GM12878 (cell line): ENCODE results near the gene ARHGAP45. TPM values are rescaled to one million over a fixed set of nuclear protein-coding genes. Genes with fewer than 3 reads are reported as not detected.

Experiments used
- ATAC-seq: fragments of 200-7000 bp; cut with Tn5 transposase; 3 replicates; pipeline ENCODE4 v1.9.1; 2020; ENCODE audit warnings: mild to moderate bottlenecking, moderate library complexity
- BruUV-seq: library from RNA; stranded (reverse); fragments of 400-500 nt; replicated peaks from 2 replicates; lab custom pipeline; 2021; lab: Mats Ljungman, UMichigan
- CTCF ChIA-PET: fragments of 300-600 bp; sonication (Branson Sonifier 250); formaldehyde crosslinking; extraction: SDS; loops from one replicate; lab custom pipeline; 2021; ENCODE audit warnings: inconsistent platforms; lab: Yijun Ruan, JAX
- POLR2A ChIA-PET: fragments of 350-600 bp; formaldehyde crosslinking; extraction: SDS; loops from one replicate; lab custom pipeline; 2021; ENCODE audit warnings: inconsistent platforms; lab: Charles Lee
- RAD21 ChIA-PET: fragments of 300-600 bp; sonication (Branson Sonifier 250); formaldehyde crosslinking; loops from one replicate; lab custom pipeline; 2023; ENCODE audit warnings: antibody characterized with exemption; ENCODE audit not compliant: unreplicated experiment; lab: Charles Lee
- SMC1A ChIA-PET: fragments of 300-600 bp; sonication (Branson Sonifier 250); formaldehyde crosslinking; loops from one replicate; lab custom pipeline; 2023; ENCODE audit not compliant: unreplicated experiment, uncharacterized antibody; lab: Charles Lee
- DNase-seq: peaks from one replicate; pipeline ENCODE4 v3.0.0-alpha.2; 2011; ENCODE audit warnings: low read depth, low spot score
- FAIRE-seq: peaks from 3 replicates; lab custom pipeline; 2011; peaks lifted over from hg19 to GRCh38; lab: Jason Lieb, UNC
- H2AFZ ChIP-seq: 2 replicates; pipeline ENCODE4 v1.6.0; 2011; ENCODE audit warnings: low read depth, low read length, control low read depth; ENCODE audit not compliant: control insufficient read depth
- H3K27ac ChIP-seq: 2 replicates; pipeline ENCODE4 v1.5.1; 2011; ENCODE audit warnings: control low read depth; ENCODE audit not compliant: control insufficient read depth, insufficient read depth
- H3K27me3 ChIP-seq, 2 experiments: replicated peaks in 1 of 2; 2 replicates each; pipeline versions ENCODE4 v1.6.0 to v1.6.1; 2011; ENCODE audit warnings: low read length in 1 of 2; ENCODE audit not compliant: control insufficient read depth in 2 of 2, insufficient read depth in 2 of 2
- H3K36me3 ChIP-seq, 2 experiments: 2 replicates each; pipeline ENCODE4 v1.5.1; 2011; ENCODE audit warnings: low read length in 1 of 2; ENCODE audit not compliant: control insufficient read depth in 2 of 2, insufficient read depth in 2 of 2
- H3K4me1 ChIP-seq: 2 replicates; pipeline ENCODE4 v1.6.1; 2011; ENCODE audit warnings: mild to moderate bottlenecking, low read length, moderate library complexity, mixed read lengths; ENCODE audit not compliant: control insufficient read depth, insufficient read depth
- H3K4me2 ChIP-seq: 2 replicates; pipeline ENCODE4 v1.6.0; 2011; ENCODE audit warnings: control low read depth; ENCODE audit not compliant: control insufficient read depth, insufficient read depth
- H3K4me3 ChIP-seq: fragments of 200-600 bp; sonication (generic); 2 replicates; pipeline ENCODE4 v1.5.1; 2016
- H3K79me2 ChIP-seq: 2 replicates; pipeline ENCODE4 v1.6.0; 2011; ENCODE audit warnings: low read length; ENCODE audit not compliant: control insufficient read depth, insufficient read depth
- H3K9ac ChIP-seq: 2 replicates; pipeline ENCODE4 v1.8.0; 2011; ENCODE audit warnings: low read length, control low read depth, mixed read lengths; ENCODE audit not compliant: control insufficient read depth, insufficient read depth
- H3K9me3 ChIP-seq: replicated peaks from 3 replicates; pipeline ENCODE4 v1.5.1; 2011; ENCODE audit warnings: mild to moderate bottlenecking, low read length; ENCODE audit not compliant: control insufficient read depth, insufficient read depth
- H4K20me1 ChIP-seq: 2 replicates; pipeline ENCODE4 v1.6.0; 2011; ENCODE audit not compliant: control insufficient read depth, insufficient read depth
- BMI1 ChIP-seq: fragments of 450-650 bp; IDR thresholded peaks from 2 replicates; pipeline ENCODE4 v1.6.1; 2016; ENCODE audit warnings: mild to moderate bottlenecking, moderate library complexity, borderline replicate concordance
- CREB1 ChIP-seq: IDR thresholded peaks from 2 replicates; pipeline ENCODE4 v1.6.1; 2012; ENCODE audit warnings: low read depth, mild to moderate bottlenecking, inconsistent platforms
- CTCF ChIP-seq, 3 experiments: IDR thresholded peaks in 2 of 3; conservative IDR thresholded peaks in 1 of 3; 2 replicates each; pipeline ENCODE4 v1.5.1; 2011; ENCODE audit warnings: low read depth in 3 of 3, low read length in 3 of 3, mild to moderate bottlenecking in 3 of 3, control low read depth in 2 of 3, moderate library complexity in 2 of 3, inconsistent platforms in 1 of 3, mixed read lengths in 1 of 3; ENCODE audit not compliant: control insufficient read depth in 2 of 3, insufficient read depth in 1 of 3; ENCODE audit errors: extremely low read depth in 1 of 3
- HDAC2 ChIP-seq: fragments of 200-600 bp; sonication (generic); IDR thresholded peaks from 2 replicates; pipeline ENCODE4 v1.6.1; 2017
- IKZF2 ChIP-seq, 2 experiments: fragments of 450-650 bp; IDR thresholded peaks; 2 replicates each; pipeline ENCODE4 v1.6.1; 2017; ENCODE audit warnings: mild to moderate bottlenecking in 2 of 2, moderate library complexity in 2 of 2
- IRF3 ChIP-seq: fragments of 450-650 bp; IDR thresholded peaks from 2 replicates; pipeline ENCODE4 v1.6.1; 2014; ENCODE audit warnings: mild to moderate bottlenecking
- JUNB ChIP-seq: IDR thresholded peaks from 2 replicates; pipeline ENCODE4 v1.6.1; 2016; ENCODE audit warnings: antibody characterized with exemption, mild to moderate bottlenecking
- RAD51 ChIP-seq: fragments of 450-650 bp; IDR thresholded peaks from 2 replicates; pipeline ENCODE4 v1.6.1; 2016; ENCODE audit warnings: moderate library complexity, mild to moderate bottlenecking, inconsistent platforms
- SMC3 ChIP-seq: IDR thresholded peaks from 2 replicates; pipeline ENCODE4 v1.6.1; 2011; ENCODE audit warnings: low read length, improper control_type of control experiment, borderline replicate concordance
- SUPT20H ChIP-seq: IDR thresholded peaks from 2 replicates; pipeline ENCODE4 v1.6.1; 2011; ENCODE audit warnings: low read depth, mild to moderate bottlenecking, low read length, moderate library complexity, borderline replicate concordance; ENCODE audit not compliant: control insufficient read depth
- ZNF217 ChIP-seq: fragments of 450-650 bp; IDR thresholded peaks from 2 replicates; pipeline ENCODE4 v1.6.1; 2017; ENCODE audit warnings: antibody characterized with exemption, mild to moderate bottlenecking
- ZZZ3 ChIP-seq: IDR thresholded peaks from 2 replicates; pipeline ENCODE4 v1.6.1; 2011; ENCODE audit warnings: low read depth; ENCODE audit not compliant: control insufficient read depth, insufficient read length
- WGBS: methylation state at CpG from one replicate; pipeline ENCODE4 v1.1.6; 2016; ENCODE audit warnings: low lambda C conversion rate; ENCODE audit not compliant: insufficient replicate concordance, insufficient coverage; ENCODE audit errors: missing lambda C conversion rate; 5-methylcytosine and 5-hydroxymethylcytosine counted together
- in situ Hi-C: fragments of 300-500 bp; cut with MboI; formaldehyde crosslinking; loops from 9 replicates; pipeline ENCODE4 v1.14.3; 2018; ENCODE audit warnings: mixed read lengths
- intact Hi-C: fragments of 100-400 bp; cut with micrococcal nuclease; formaldehyde crosslinking; loops from one replicate; pipeline ENCODE4 v1.14.2; 2022; ENCODE audit not compliant: unreplicated experiment
- polyA plus RNA-seq, 11 experiments: library from polyadenylated mRNA; depleted of rRNA in 4 of 11; unstranded in 6 of 11; stranded (reverse) in 5 of 11; fragments of >200 nt; fragmentation: Nextera tagmentation in 4 of 11; fragmentation: Illumina TruSeq in 1 of 11; extraction: Ambion mirVana in 4 of 11; extraction: Trizol in 1 of 11; gene quantifications; 1 replicate in 1 of 11; 2 replicates in 10 of 11; pipeline versions ENCODE4 v1.2.1 to v1.2.3, GENCODE V29; 2011 to 2016; ENCODE audit warnings: inconsistent platforms in 2 of 11, missing spikeins in 2 of 11, low read depth in 1 of 11
- total RNA-seq, 4 experiments: library from RNA; depleted of rRNA in 3 of 4; stranded (reverse); fragments of >200 nt in 3 of 4; fragmentation: Illumina TruSeq in 1 of 4; extraction: Trizol in 1 of 4; gene quantifications; 2 replicates each; pipeline versions ENCODE4 v1.2.1 to v1.2.3, GENCODE V29; 2013 to 2021

The ARHGAP45 gene
- total and polyA plus RNA-seq, 10 of the 15 experiments (the other 5 are each of a cell fraction or from before 2014, with no cell fraction given): 1.4 to 151 (median 59.9) TPM

GRCh38 chr19:1058112-1058511, 8.9 kb upstream of the ARHGAP45 start:
- WGBS: 68% methylated on average over 5 of the region's 5 CpGs

More at GRCh38 chr19:1058112-1058511, 8.9 kb upstream of the ARHGAP45 start:
- TF ChIP-seq ZNF217 (no peak), BMI1 (no peak), SUPT20H (no peak), IRF3 (no peak), JUNB (no peak), RAD51 (no peak), CTCF (IDR thresholded peaks at IDR 0.05 in 2 of 3, conservative IDR thresholded peaks at IDR 0.05 in 1 of 3; ENCODE audit: control insufficient read depth in 2 of 3, extremely low read depth in 1 of 3, insufficient read depth in 1 of 3, low read depth in 3 of 3, low read length in 3 of 3) (no peak), CREB1 (no peak), SMC3 (no peak), IKZF2 (IDR thresholded peaks at IDR 0.05) (no peak), HDAC2 (no peak), ZZZ3 (no peak)
- CTCF ChIA-PET: interaction anchor here (0.6 to 2.9 kb wide), 9 partner anchors 10 to 182 kb away, joined by 3 to 14 read pairs (median 6); partner anchors contain the start of genes ABCA7 and ARHGAP45
- Histone ChIP-seq H3K27ac (no peak overlapping the region), H3K4me3 (no peak overlapping the region), H3K4me2 (no peak overlapping the region), H3K27me3 (no peaks in the 10 kb centered on the region), H4K20me1 (no peaks in the 10 kb centered on the region), H3K9ac (no peak overlapping the region), H3K4me1 (no peaks in the 10 kb centered on the region), H3K9me3 (no peaks in the 10 kb centered on the region), H3K79me2 (no peaks in the 10 kb centered on the region), H2AFZ (no peak overlapping the region), H3K36me3 (no peaks in the 10 kb centered on the region; a peak in 1 of 4 replicates)
- ATAC-seq: no peak
- intact Hi-C loops (loop anchor here (5.0 kb wide), 1 partner anchor 134 kb away; no protein-coding TSS in a partner anchor), in situ Hi-C loops (no loop called here)
- DNase-seq: no peak
- no TSS peak for BruUV-seq
- no peak for FAIRE-seq
- SMC1A ChIA-PET: interaction anchor here (0.8 to 1.4 kb wide), 3 partner anchors 10 to 45 kb away, joined by 3 to 7 read pairs (median 4); no protein-coding TSS in a partner anchor
- RAD21 ChIA-PET: interaction anchor here (1.0 to 2.2 kb wide), 3 partner anchors 9 to 134 kb away, joined by 4 to 9 read pairs (median 5); partner anchors contain the start of gene ARHGAP45
- POLR2A ChIA-PET: no interaction called here
